ENCODE measurements around the gene KRTAP9-7.

KRTAP9-7 gene

GRCh38 chr17:41324180-41325075 lies 48.9 kb downstream of the KRTAP9-7 start:
- no peak for DNase-seq (ENCODE audit: low spot score)
- in situ Hi-C loops (cut with MboI; ENCODE audit: low sequenced_read_pairs, unreplicated experiment) = loop anchor here (25.0 kb wide), 1 partner anchor 412 kb away; no protein-coding TSS in a partner anchor
- TF ChIP-seq, protein P1, sequence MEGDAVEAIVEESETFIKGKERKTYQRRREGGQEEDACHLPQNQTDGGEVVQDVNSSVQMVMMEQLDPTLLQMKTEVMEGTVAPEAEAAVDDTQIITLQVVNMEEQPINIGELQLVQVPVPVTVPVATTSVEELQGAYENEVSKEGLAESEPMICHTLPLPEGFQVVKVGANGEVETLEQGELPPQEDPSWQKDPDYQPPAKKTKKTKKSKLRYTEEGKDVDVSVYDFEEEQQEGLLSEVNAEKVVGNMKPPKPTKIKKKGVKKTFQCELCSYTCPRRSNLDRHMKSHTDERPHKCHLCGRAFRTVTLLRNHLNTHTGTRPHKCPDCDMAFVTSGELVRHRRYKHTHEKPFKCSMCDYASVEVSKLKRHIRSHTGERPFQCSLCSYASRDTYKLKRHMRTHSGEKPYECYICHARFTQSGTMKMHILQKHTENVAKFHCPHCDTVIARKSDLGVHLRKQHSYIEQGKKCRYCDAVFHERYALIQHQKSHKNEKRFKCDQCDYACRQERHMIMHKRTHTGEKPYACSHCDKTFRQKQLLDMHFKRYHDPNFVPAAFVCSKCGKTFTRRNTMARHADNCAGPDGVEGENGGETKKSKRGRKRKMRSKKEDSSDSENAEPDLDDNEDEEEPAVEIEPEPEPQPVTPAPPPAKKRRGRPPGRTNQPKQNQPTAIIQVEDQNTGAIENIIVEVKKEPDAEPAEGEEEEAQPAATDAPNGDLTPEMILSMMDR (IDR thresholded peaks at IDR 0.05; ENCODE audit: borderline replicate concordance, control extremely low read depth, extremely low read depth, insufficient read depth, missing control alignments) = no peak

DNA sequence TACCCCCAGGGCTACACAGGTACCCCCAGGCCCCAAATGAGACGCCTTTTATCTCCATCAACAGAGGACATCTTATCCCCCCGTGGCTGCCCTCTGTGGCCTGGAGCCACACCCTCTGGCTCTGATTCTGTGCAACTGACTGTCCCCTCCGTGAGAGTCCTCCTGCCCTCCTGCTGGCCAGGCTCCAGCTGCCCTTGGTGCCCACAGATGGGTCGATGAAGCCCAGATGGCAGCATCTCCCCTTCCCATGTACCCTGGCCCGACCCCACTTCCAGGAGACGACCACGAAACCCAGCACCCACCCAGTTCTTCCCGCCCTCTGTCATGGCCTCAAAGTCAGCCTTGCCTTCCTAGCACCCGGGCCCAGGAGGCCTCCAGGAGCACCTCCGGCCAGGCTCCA lies 49.6 kb downstream of the KRTAP9-7 start:
- TF ChIP-seq, protein P1 (IDR thresholded peaks at IDR 0.05; ENCODE audit: borderline replicate concordance, control extremely low read depth, extremely low read depth, insufficient read depth, missing control alignments) = no peak
- DNase-seq (ENCODE audit: low spot score) = no peak
- in situ Hi-C loops (cut with MboI; ENCODE audit: low sequenced_read_pairs, unreplicated experiment) = no loop called here

DNA sequence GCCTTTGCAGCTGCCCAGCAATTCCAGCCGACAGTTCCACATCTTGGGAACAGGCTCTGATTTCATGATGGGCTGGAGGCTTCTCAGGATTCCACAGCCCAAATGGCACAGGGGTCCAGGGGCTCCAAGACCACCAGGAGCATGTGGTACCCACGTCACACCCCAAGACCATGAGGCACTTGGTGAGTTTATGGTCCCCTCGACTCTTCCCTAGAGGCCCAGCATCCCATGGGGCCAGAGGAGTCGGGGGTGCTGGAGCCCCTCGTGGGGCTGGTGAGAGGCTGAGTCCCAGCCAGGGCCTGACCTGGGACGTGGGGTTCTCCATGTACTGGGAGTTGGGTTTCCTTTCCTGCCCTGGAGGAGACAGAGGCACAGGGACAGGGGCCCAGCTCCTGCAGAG lies 50.1 kb downstream of the KRTAP9-7 start:
- in situ Hi-C loops (cut with MboI; ENCODE audit: low sequenced_read_pairs, unreplicated experiment) = no loop called here
- TF ChIP-seq, protein P1 (IDR thresholded peaks at IDR 0.05; ENCODE audit: borderline replicate concordance, control extremely low read depth, extremely low read depth, insufficient read depth, missing control alignments) = no peak
- DNase-seq (ENCODE audit: low spot score) = no peak

All from GM13976 (cell line).